ENCODE results near the gene ASPG.

Gene ASPG

GRCh38 chr14:104054222-104054905, 31.1 kb upstream of the ASPG start:
- no peak overlapping the region for H3K4me3 ChIP-seq (ENCODE audit: low read depth, low read length)
- no peak for DNase-seq (ENCODE audit: low read depth)
- TF ChIP-seq, protein P1, sequence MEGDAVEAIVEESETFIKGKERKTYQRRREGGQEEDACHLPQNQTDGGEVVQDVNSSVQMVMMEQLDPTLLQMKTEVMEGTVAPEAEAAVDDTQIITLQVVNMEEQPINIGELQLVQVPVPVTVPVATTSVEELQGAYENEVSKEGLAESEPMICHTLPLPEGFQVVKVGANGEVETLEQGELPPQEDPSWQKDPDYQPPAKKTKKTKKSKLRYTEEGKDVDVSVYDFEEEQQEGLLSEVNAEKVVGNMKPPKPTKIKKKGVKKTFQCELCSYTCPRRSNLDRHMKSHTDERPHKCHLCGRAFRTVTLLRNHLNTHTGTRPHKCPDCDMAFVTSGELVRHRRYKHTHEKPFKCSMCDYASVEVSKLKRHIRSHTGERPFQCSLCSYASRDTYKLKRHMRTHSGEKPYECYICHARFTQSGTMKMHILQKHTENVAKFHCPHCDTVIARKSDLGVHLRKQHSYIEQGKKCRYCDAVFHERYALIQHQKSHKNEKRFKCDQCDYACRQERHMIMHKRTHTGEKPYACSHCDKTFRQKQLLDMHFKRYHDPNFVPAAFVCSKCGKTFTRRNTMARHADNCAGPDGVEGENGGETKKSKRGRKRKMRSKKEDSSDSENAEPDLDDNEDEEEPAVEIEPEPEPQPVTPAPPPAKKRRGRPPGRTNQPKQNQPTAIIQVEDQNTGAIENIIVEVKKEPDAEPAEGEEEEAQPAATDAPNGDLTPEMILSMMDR (conservative IDR thresholded peaks at IDR 0.05; ENCODE audit: low read depth, low read length), result no peak

DNA sequence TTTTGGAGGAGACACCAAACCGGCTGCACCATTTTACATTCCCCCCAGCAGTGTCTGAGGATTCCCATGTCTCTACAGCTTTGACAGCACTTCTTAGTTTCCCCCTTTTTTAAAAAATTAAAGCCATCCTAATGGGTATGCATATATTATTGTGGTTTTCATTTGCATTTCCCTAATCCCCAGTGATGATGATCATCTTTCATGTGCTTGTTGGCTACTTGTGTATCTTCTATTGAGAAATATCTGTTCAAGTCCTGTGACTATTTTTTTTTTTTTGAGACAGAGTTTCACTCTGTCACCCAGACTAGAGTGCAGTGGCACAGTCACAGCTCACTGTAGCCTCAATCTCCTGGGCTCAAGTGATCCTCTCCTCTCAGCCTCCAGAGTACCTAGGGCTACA, 23.2 kb upstream of the ASPG start:
- no peak overlapping the region for H3K4me3 ChIP-seq (ENCODE audit: low read depth, low read length)
- DNase-seq (ENCODE audit: low read depth), result no peak

GRCh38 chr14:104064003-104064402, 21.5 kb upstream of the ASPG start:
- TF ChIP-seq, protein P1 (conservative IDR thresholded peaks at IDR 0.05; ENCODE audit: low read depth, low read length), result no peak
- no peak for DNase-seq (ENCODE audit: low read depth)
- H3K4me3 ChIP-seq (ENCODE audit: low read depth, low read length), result no peak overlapping the region

More for the DNA sequence above, 23.2 kb upstream of the ASPG start:
- TF ChIP-seq, protein P1 (conservative IDR thresholded peaks at IDR 0.05; ENCODE audit: low read depth, low read length), result no peak

- TF ChIP-seq, protein P1 (conservative IDR thresholded peaks at IDR 0.05; ENCODE audit: low read depth, low read length), result no peak
- no peak overlapping the region for H3K4me3 ChIP-seq (ENCODE audit: low read depth, low read length)
- no peak for DNase-seq (ENCODE audit: low read depth)
Observed at GRCh38 chr14:104066279-104066678, 19.2 kb upstream of the ASPG start.

DNA sequence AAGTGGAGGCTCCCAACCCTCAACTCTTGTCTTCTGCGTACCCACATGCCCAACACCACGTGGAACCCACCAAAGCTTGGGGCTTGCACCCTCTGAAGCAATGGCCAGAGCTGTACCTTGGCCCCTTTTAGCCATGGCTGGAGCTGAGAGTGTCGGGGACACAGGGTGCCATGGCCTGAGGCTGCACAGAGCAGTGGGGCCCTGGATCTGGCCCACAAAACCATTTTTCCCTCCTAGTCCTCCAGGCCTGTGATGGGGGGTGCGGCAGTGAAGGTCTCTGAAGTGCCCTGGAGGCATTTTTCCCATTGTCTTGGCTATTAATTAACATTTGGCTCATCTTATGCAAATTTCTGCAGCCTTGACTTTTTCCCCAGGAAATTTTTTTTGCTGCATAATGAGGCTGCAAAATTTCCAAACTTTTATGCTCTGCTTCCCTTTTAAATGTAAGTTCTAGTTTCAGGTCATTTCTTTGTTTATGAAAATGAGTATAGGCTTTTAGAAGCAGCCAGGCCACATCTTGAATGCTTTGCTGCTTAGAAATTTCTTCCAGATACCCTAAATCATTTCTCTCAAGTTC, 18.7 kb upstream of the ASPG start:
- no peak overlapping the region for H3K4me3 ChIP-seq (ENCODE audit: low read depth, low read length)
- DNase-seq (ENCODE audit: low read depth), result no peak
- TF ChIP-seq, protein P1 (conservative IDR thresholded peaks at IDR 0.05; ENCODE audit: low read depth, low read length), result no peak

DNA sequence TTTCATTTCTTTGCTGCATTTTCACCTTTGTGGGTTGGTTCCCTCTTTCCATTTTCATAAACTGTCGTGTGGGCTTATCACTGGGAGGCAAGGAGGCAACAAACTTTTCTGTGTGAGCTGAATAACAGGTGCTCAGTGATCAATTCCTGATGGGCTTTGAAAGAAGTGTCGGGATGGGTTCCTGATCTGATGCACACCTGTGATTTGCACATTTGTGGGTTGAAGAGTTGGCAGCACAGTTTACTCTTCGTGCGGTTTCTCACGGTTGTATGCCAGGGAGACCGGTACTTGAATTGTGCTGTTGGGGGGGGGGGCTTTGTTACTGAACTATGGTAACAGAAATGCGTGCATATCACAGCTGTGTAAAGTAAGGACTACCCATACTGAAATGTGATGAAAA, 16.0 kb upstream of the ASPG start:
- DNase-seq (ENCODE audit: low read depth), result no peak
- no peak overlapping the region for H3K4me3 ChIP-seq (ENCODE audit: low read depth, low read length)
- TF ChIP-seq, protein P1 (conservative IDR thresholded peaks at IDR 0.05; ENCODE audit: low read depth, low read length), result no peak

GRCh38 chr14:104072586-104072985, 12.9 kb upstream of the ASPG start:
- TF ChIP-seq, protein P1 (conservative IDR thresholded peaks at IDR 0.05; ENCODE audit: low read depth, low read length), result no peak
- DNase-seq (ENCODE audit: low read depth), result no peak
- H3K4me3 ChIP-seq (ENCODE audit: low read depth, low read length), result no peak overlapping the region

All from choroid plexus epithelial cell (primary cell).